Astrocyte of the cerebellum (primary cell): Measurements from ENCODE around the gene XPR1.

Experiments
- DNase-seq: peaks from one replicate; pipeline ENCODE4 v3.0.0-alpha.2; 2011; ENCODE audit warnings: low read depth
- H3K4me3 ChIP-seq: 2 replicates; pipeline ENCODE4 v1.5.1; 2011; ENCODE audit warnings: mild to moderate bottlenecking, low read depth, low read length, moderate library complexity
- CTCF ChIP-seq: IDR thresholded peaks from 2 replicates; pipeline ENCODE4 v1.5.1; 2012; ENCODE audit warnings: low read length, low read depth, moderate library complexity, mild to moderate bottlenecking; ENCODE audit errors: missing control alignments
- in situ Hi-C: cut with HindIII; loops from 2 replicates; pipeline ENCODE4 v1.10.0; 2017; ENCODE audit warnings: low sequenced_read_pairs

XPR1 gene

GRCh38 chr1:180921891-180922630 lies 290.2 kb downstream of the XPR1 start:
- H3K4me3 ChIP-seq, result no peak overlapping the region
- no peak for TF ChIP-seq CTCF
- in situ Hi-C loops, result loop anchor here (25.0 kb wide), 1 partner anchor 90 kb away; the partner anchor contains the start of gene STX6
- peak; percentile 24 for DNase-seq

- in situ Hi-C loops, result loop anchor here (25.0 kb wide), 1 partner anchor 90 kb away; the partner anchor contains the start of gene STX6
- TF ChIP-seq CTCF, result no peak
- no peak for DNase-seq
These were observed 290.8 kb downstream of the XPR1 start for GRCh38 chr1:180922631-180923015.

GRCh38 chr1:180923021-180923841 lies 291.4 kb downstream of the XPR1 start:
- no peak overlapping the region for H3K4me3 ChIP-seq
- DNase-seq, result peak; percentile 15
- in situ Hi-C loops, result loop anchor here (25.0 kb wide), 1 partner anchor 89 kb away; the partner anchor contains the start of gene STX6
- TF ChIP-seq CTCF, result no peak

More at GRCh38 chr1:180922631-180923015, 290.8 kb downstream of the XPR1 start:
- no peak overlapping the region for H3K4me3 ChIP-seq

GRCh38 chr1:180923887-180924286 lies 292.1 kb downstream of the XPR1 start:
- in situ Hi-C loops, result loop anchor here (25.0 kb wide), 1 partner anchor 88 kb away; the partner anchor contains the start of gene STX6
- DNase-seq, result no peak
- H3K4me3 ChIP-seq, result no peak overlapping the region
- no peak for TF ChIP-seq CTCF

GRCh38 chr1:180924939-180925338 lies 293.1 kb downstream of the XPR1 start:
- DNase-seq, result no peak
- no peak for TF ChIP-seq CTCF
- in situ Hi-C loops, result loop anchor here (25.0 kb wide), 1 partner anchor 87 kb away; the partner anchor contains the start of gene STX6
- H3K4me3 ChIP-seq, result no peak overlapping the region

GRCh38 chr1:180925471-180926051 lies 293.7 kb downstream of the XPR1 start:
- no peak for DNase-seq
- in situ Hi-C loops, result no loop called here
- no peak overlapping the region for H3K4me3 ChIP-seq
- TF ChIP-seq CTCF, result no peak
